HCT116 (cell line): Measurements from ENCODE around the gene DDX41.
A peak's percentile ranks its signal among the peaks of the same experiment; 100 is the strongest.

Source experiments
- ATF3 ChIP-seq: IDR thresholded peaks from 2 replicates; pipeline ENCODE4 v1.6.1; 2012
- POLR2A ChIP-seq: IDR thresholded peaks from 2 replicates; pipeline ENCODE4 v1.7.0; 2011; ENCODE audit warnings: borderline replicate concordance; ENCODE audit not compliant: insufficient read depth, insufficient read length; ENCODE audit errors: extremely low read depth
- REST ChIP-seq: IDR thresholded peaks from 2 replicates; pipeline ENCODE4 v1.6.1; 2012; ENCODE audit warnings: low read depth
- SIN3A ChIP-seq: IDR thresholded peaks from 2 replicates; pipeline ENCODE4 v1.6.1; 2012; ENCODE audit warnings: low read depth
- ZFX ChIP-seq: fragments of 450-650 bp; IDR thresholded peaks from 2 replicates; pipeline ENCODE4 v1.6.1; 2017
- TF ChIP-seq, protein P1 (sequence below), 3 experiments: fragments of 200-600 bp in 1 of 3; sonication (generic) in 1 of 3; IDR thresholded peaks in 2 of 3; conservative IDR thresholded peaks in 1 of 3; 2 replicates each; pipeline ENCODE4 v1.5.1; 2012 to 2017; ENCODE audit warnings: low read depth in 2 of 3, low read length in 2 of 3, antibody characterized with exemption in 1 of 3, borderline replicate concordance in 1 of 3, control low read depth in 1 of 3, mild to moderate bottlenecking in 1 of 3, mixed read lengths in 1 of 3, mixed run types in 1 of 3, moderate library complexity in 1 of 3; ENCODE audit not compliant: insufficient read depth in 1 of 3

DNA sequence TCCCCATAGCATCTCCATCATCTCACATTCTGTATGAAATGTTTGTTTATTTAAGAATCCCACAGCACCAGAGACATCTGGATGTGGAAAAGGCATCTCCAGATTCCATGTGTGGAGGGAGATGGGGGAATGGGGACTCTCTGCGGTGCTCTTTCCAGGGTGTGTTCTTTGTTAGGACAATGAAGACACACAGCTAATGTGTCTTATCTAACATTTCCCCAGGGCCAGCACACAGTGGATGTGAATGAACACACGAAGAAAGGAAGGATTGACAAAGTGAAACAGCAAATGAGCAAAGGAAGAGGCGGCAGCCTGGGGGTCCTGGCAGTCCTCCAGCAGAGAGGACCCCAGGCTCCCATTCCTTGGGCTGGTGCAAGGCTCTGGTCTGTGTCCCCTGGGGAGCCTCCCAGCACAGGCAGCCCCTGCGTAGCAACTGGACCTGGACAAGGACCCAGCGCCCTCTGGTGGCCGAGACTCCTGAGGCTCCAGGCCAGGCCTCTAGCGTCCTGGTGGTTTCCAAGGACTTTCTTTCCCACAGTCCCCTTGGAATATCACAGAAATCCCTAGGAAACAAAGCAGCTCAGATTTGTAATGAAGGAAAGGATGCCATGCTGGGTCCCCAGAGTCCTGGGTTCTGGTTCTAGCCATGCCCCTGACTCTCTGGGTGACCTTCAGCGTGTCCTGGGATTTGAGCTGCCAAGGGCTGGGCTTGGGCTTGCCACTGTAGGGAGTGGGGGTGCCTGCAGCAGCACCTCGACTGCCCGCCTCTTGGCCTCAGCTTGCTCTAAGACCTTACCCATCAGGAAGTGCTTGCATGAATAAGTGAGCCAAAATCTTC is 15.9 kb downstream of the DDX41 start:
- TF ChIP-seq, protein P1, sequence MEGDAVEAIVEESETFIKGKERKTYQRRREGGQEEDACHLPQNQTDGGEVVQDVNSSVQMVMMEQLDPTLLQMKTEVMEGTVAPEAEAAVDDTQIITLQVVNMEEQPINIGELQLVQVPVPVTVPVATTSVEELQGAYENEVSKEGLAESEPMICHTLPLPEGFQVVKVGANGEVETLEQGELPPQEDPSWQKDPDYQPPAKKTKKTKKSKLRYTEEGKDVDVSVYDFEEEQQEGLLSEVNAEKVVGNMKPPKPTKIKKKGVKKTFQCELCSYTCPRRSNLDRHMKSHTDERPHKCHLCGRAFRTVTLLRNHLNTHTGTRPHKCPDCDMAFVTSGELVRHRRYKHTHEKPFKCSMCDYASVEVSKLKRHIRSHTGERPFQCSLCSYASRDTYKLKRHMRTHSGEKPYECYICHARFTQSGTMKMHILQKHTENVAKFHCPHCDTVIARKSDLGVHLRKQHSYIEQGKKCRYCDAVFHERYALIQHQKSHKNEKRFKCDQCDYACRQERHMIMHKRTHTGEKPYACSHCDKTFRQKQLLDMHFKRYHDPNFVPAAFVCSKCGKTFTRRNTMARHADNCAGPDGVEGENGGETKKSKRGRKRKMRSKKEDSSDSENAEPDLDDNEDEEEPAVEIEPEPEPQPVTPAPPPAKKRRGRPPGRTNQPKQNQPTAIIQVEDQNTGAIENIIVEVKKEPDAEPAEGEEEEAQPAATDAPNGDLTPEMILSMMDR (IDR thresholded peaks at IDR 0.05 in 2 of 3, conservative IDR thresholded peaks at IDR 0.05 in 1 of 3; ENCODE audit: borderline replicate concordance in 1 of 3, insufficient read depth in 1 of 3, low read depth in 2 of 3, low read length in 2 of 3): peak in 2 of 3 experiments; percentile 95 to 97; a peak in 4 of 6 replicates
- no peak for TF ChIP-seq POLR2A
- no peak for TF ChIP-seq ATF3
- TF ChIP-seq ZFX: no peak
- TF ChIP-seq SIN3A: no peak
- TF ChIP-seq REST: no peak
